Measurements from ENCODE around the gene THSD4. TPM values are rescaled to one million over a fixed set of nuclear protein-coding genes. Genes with fewer than 3 reads are reported as not detected.

The THSD4 gene
- total and polyA plus RNA-seq, 2 of the 4 experiments (the other 2 are of a cell fraction) = 25.5 to 31.1 TPM

GRCh38 chr15:71359246-71359645 is 244.0 kb downstream of the THSD4 start:
- TF ChIP-seq FOS (IDR thresholded peaks at IDR 0.05; ENCODE audit: low read depth, low read length) (no peak), RFX5 (IDR thresholded peaks at IDR 0.05; ENCODE audit: low read depth, low read length) (no peak), CEBPB (IDR thresholded peaks at IDR 0.05; ENCODE audit: low read depth, low read length) (no peak), RAD21 (IDR thresholded peaks at IDR 0.05; ENCODE audit: low read length) (no peak)
- CTCF ChIA-PET = no interaction called here
- Histone ChIP-seq H3K4me2 (ENCODE audit: low read depth, low read length) (no peak overlapping the region), H3K9me3 (ENCODE audit: control insufficient read depth, insufficient read depth, low read length) (no peaks in the 10 kb centered on the region), H4K20me1 (ENCODE audit: insufficient read depth, low read length) (no peaks in the 10 kb centered on the region), H4K91ac (ENCODE audit: insufficient read depth, low read depth, low read length) (no peak overlapping the region), H3K36me3 (ENCODE audit: control insufficient read depth, insufficient read depth, low read length) (peaks cover 11% of the 10 kb centered on the region; the same call in 1 of the 2 replicates), H3K4me3 (ENCODE audit: insufficient read depth, low read depth, low read length) (no peak overlapping the region), H3K9me1 (ENCODE audit: insufficient read depth, low read length) (no peaks in the 10 kb centered on the region; the same call in none of the 2 replicates), H3K4me1 (ENCODE audit: control insufficient read depth, insufficient read depth, low read length) (peaks cover 3% of the 10 kb centered on the region; the same call in 1 of the 2 replicates), H3K27me3 (ENCODE audit: control insufficient read depth, insufficient read depth, low read length) (no peaks in the 10 kb centered on the region), H3K14ac (replicated peaks; ENCODE audit: low read depth, low read length) (no peak overlapping the region), H2BK15ac (ENCODE audit: low read depth, low read length) (no peak overlapping the region), H3K27ac (ENCODE audit: insufficient read depth, low read length) (no peak overlapping the region), H4K8ac (ENCODE audit: low read depth in 2 of 2, low read length in 2 of 2) (no peak overlapping the region), H2AK9ac (replicated peaks; ENCODE audit: low read depth, low read length, poor library complexity) (no peak overlapping the region), H2BK120ac (ENCODE audit: low read depth, low read length) (no peak overlapping the region), H2AFZ (replicated peaks; ENCODE audit: low read length, poor library complexity) (no peak overlapping the region), H4K5ac (ENCODE audit: low read depth, low read length) (no peak overlapping the region), H3K18ac (ENCODE audit: low read depth, low read length) (no peak overlapping the region), H3K56ac (ENCODE audit: extremely low read depth, insufficient read depth, low read length) (no peak overlapping the region), H2BK5ac (ENCODE audit: low read depth, low read length, poor library complexity, severe bottlenecking) (no peak overlapping the region), H2AK5ac (ENCODE audit: low read depth, low read length) (no peak overlapping the region), H3K23ac (ENCODE audit: low read depth, low read length) (no peak overlapping the region), H3K4ac (ENCODE audit: low read depth, low read length) (no peak overlapping the region), H3K9ac (ENCODE audit: low read depth, low read length) (no peak overlapping the region), H3K79me1 (ENCODE audit: low read depth in 1 of 2, low read length in 2 of 2) (peaks cover 0 to 7% of the 10 kb centered on the region in 2 experiments; a peak in 1 of 4 replicates), H2BK20ac (ENCODE audit: low read depth, low read length) (no peak overlapping the region)
- 100% methylated on average over 1 of the region's 7 CpGs; no CpG with 5 or more reads in 1 of the 2 experiments for WGBS, 2 experiments (ENCODE audit: extremely low coverage in 2 of 2, insufficient read length in 1 of 2)
- dilution Hi-C loops (cut with HindIII; ENCODE audit: low sequenced_read_pairs, unreplicated experiment) = no loop called here
- POLR2A ChIA-PET (ENCODE audit: unreplicated experiment) = no interaction called here
- BruUV-seq (replicated peaks) = no TSS peak
- DNase-seq (no peak), ATAC-seq (ENCODE audit: low read depth) (no peak)
- in situ Hi-C loops (cut with MboI; ENCODE audit: low sequenced_read_pairs) = no loop called here
- intact Hi-C loops (cut with micrococcal nuclease) = no loop called here

Measured in IMR-90 (cell line).